Nephron (organoid): ENCODE measurements around the gene PNPLA2.

Experiments
- H3K27ac Mint-ChIP-seq, 3 experiments: 2 replicates each; pipeline ENCODE4 v1.8.0; 2020; ENCODE audit warnings: mixed read lengths in 3 of 3, mild to moderate bottlenecking in 2 of 3, moderate library complexity in 1 of 3
- H3K27me3 Mint-ChIP-seq: 2 replicates; pipeline ENCODE4 v1.8.0; 2021; ENCODE audit warnings: low read depth, mild to moderate bottlenecking, moderate library complexity, mixed read lengths
- H3K36me3 Mint-ChIP-seq: 2 replicates; pipeline ENCODE4 v1.8.0; 2020; ENCODE audit warnings: low read depth, mixed read lengths
- H3K4me1 Mint-ChIP-seq: 2 replicates; pipeline ENCODE4 v1.8.0; 2020; ENCODE audit warnings: mixed read lengths
- H3K4me3 Mint-ChIP-seq, 3 experiments: 2 replicates each; pipeline ENCODE4 v1.8.0; 2020; ENCODE audit warnings: mild to moderate bottlenecking in 3 of 3, mixed read lengths in 3 of 3, moderate library complexity in 2 of 3
- H3K9me3 Mint-ChIP-seq: 2 replicates; pipeline ENCODE4 v1.8.0; 2020; ENCODE audit warnings: mixed read lengths
- TF ChIP-seq, protein P1 (sequence below), 3 experiments: fragments of 200-600 bp; sonication (generic); IDR thresholded peaks; one replicate each; pipeline ENCODE4 v1.5.0; 2021; ENCODE audit warnings: antibody characterized with exemption in 3 of 3; ENCODE audit not compliant: unreplicated experiment in 3 of 3

PNPLA2 gene

DNA sequence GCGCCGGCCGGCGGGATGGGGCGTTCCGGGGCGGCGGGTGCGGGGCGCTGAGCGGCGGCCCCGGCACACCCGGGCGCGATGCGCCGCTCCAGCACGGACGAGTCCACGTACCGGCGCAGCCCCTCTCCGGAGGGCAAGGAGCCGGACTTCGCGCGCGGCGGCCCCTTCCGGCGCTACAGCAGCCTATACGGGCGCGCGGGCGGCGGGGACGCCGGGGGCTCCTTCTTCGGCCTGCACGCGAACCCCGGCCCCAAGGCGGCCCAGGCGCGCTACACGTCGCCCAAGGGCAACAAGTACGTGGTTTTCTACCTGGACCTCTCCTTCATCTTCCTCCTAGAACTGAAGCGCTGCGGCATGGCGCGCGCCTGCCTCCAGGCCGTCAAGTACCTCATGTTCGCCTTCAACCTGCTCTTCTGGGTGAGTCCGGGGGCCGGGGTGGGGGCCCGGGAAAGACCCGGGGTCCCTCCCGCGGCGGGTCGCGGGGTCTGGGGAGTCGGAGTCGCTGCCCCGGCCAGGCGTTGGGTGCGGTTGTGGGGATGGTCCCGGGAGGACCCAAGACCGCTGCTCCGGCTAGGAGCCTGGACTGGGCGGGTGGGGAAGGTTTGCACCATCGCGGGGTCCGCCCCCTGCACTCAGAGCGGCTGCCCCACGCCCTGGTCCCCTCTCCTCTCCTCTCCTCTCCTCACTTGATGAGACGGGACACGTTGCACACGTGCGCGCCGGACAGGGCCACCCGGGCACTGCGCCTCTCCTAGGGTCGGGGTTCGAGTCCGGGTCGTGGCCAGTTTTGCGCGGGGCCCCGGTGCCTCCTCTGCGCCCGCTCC, 31.4 kb downstream of the PNPLA2 start:
- H3K36me3 Mint-ChIP-seq, result no peaks in the 10 kb centered on the region
- H3K27ac Mint-ChIP-seq, result no peak overlapping the region
- H3K9me3 Mint-ChIP-seq, result no peaks in the 10 kb centered on the region
- peak overlapping the region; percentile 82 to 85 (median 85) for H3K4me3 Mint-ChIP-seq
- H3K27me3 Mint-ChIP-seq, result peaks cover 4% of the 10 kb centered on the region
- H3K4me1 Mint-ChIP-seq, result peaks cover 9% of the 10 kb centered on the region
- TF ChIP-seq, protein P1, sequence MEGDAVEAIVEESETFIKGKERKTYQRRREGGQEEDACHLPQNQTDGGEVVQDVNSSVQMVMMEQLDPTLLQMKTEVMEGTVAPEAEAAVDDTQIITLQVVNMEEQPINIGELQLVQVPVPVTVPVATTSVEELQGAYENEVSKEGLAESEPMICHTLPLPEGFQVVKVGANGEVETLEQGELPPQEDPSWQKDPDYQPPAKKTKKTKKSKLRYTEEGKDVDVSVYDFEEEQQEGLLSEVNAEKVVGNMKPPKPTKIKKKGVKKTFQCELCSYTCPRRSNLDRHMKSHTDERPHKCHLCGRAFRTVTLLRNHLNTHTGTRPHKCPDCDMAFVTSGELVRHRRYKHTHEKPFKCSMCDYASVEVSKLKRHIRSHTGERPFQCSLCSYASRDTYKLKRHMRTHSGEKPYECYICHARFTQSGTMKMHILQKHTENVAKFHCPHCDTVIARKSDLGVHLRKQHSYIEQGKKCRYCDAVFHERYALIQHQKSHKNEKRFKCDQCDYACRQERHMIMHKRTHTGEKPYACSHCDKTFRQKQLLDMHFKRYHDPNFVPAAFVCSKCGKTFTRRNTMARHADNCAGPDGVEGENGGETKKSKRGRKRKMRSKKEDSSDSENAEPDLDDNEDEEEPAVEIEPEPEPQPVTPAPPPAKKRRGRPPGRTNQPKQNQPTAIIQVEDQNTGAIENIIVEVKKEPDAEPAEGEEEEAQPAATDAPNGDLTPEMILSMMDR (IDR thresholded peaks at IDR 0.05; ENCODE audit: unreplicated experiment in 3 of 3), result no peak

GRCh38 chr11:850775-851763, 32.4 kb downstream of the PNPLA2 start:
- Mint-ChIP-seq H3K4me3 (peak overlapping the region; percentile 80 to 84 (median 82)), H3K36me3 (no peaks in the 10 kb centered on the region), H3K27ac (no peak overlapping the region), H3K9me3 (no peaks in the 10 kb centered on the region), H3K27me3 (peaks cover 4% of the 10 kb centered on the region), H3K4me1 (peaks cover 9% of the 10 kb centered on the region)
- TF ChIP-seq, protein P1 (IDR thresholded peaks at IDR 0.05; ENCODE audit: unreplicated experiment in 3 of 3), result peak in 1 of 3 experiments; percentile 12

DNA sequence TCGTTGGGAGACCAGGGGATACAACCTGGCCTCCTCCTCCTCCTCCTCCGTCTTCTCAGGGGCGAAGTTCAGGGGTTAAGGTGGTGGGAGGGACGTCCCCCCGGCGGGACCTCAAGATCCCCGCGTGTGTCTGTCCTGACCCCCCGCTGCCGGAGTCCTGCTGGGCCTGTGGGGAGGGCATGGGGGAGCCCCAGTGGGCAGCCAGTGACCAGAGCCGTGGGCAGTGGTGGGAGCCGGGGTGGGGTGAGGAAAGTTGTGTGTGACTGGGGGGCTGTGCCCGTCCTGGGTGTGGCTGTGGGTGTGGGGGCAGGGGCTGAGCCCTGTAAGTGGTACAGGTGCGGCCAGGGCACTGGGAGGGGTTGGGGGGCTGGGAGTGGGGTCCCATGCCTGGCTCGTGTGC, 34.0 kb downstream of the PNPLA2 start:
- Mint-ChIP-seq H3K36me3 (no peaks in the 10 kb centered on the region), H3K27ac (no peak overlapping the region), H3K4me3 (peak overlapping the region in 2 of 3 experiments; percentile 28 to 34), H3K4me1 (peaks cover 9% of the 10 kb centered on the region), H3K27me3 (peaks cover 4% of the 10 kb centered on the region), H3K9me3 (no peaks in the 10 kb centered on the region)
- TF ChIP-seq, protein P1 (IDR thresholded peaks at IDR 0.05; ENCODE audit: unreplicated experiment in 3 of 3), result no peak

GRCh38 chr11:853682-854448, 35.2 kb downstream of the PNPLA2 start:
- Mint-ChIP-seq H3K36me3 (no peaks in the 10 kb centered on the region), H3K4me3 (no peak overlapping the region), H3K27ac (no peak overlapping the region), H3K4me1 (peaks cover 9% of the 10 kb centered on the region), H3K9me3 (no peaks in the 10 kb centered on the region), H3K27me3 (peaks cover 4% of the 10 kb centered on the region)
- TF ChIP-seq, protein P1 (IDR thresholded peaks at IDR 0.05; ENCODE audit: unreplicated experiment in 3 of 3), result no peak

DNA sequence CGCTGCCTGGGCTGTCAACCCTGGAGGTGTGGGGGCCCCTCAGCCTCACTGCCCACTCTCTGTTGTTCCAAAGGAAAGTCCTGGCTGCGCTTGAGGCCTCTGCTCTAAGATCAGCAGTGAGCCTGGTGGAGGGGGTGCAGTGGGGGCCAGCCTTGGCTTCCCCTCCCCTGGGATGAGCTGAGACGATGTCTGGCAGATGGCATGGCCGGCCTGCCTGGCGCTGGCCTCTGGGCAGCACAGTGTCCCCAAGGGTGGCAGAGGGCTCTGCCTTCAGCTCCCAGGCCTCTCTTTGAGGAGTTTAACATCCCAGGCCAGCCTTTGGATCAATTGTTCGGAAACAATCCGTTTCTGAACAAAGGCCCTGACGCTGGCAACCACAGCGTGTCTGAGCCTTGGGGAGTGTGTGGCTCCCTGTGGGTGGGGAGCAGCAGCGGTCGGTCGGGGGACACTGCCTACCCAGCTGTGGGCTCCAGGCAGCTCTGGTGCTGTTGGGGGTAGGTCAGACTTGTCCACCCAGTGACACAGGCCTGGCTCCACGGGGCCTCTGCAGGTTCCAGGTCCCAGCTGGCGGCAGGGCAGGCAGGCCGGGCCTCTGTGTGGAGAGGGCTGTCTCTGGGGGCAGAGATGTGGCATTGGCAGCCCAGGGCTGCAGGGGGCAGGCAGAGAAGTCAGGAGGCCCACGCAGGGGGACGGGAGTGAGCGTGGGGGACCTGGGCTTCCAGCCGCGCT, 36.1 kb downstream of the PNPLA2 start:
- H3K27ac Mint-ChIP-seq, result peak overlapping the region in 2 of 3 experiments; percentile 28 to 52
- H3K27me3 Mint-ChIP-seq, result peaks cover 4% of the 10 kb centered on the region
- H3K4me1 Mint-ChIP-seq, result peaks cover 14% of the 10 kb centered on the region
- peak overlapping the region in 1 of 3 experiments; percentile 49 for H3K4me3 Mint-ChIP-seq
- TF ChIP-seq, protein P1 (IDR thresholded peaks at IDR 0.05; ENCODE audit: unreplicated experiment in 3 of 3), result no peak
- no peaks in the 10 kb centered on the region for H3K9me3 Mint-ChIP-seq
- H3K36me3 Mint-ChIP-seq, result no peaks in the 10 kb centered on the region
